Measurements from ENCODE around the gene LARGE1.

Gene LARGE1

GRCh38 chr22:33564683-33565082 is 355.6 kb downstream of the LARGE1 start:
- no peaks in the 10 kb centered on the region for H3K79me2 ChIP-seq (ENCODE audit: control insufficient read depth, insufficient read depth, low read length)
- H3K27me3 ChIP-seq (ENCODE audit: insufficient read depth, low read length, poor library complexity), result no peaks in the 10 kb centered on the region
- H4K5ac ChIP-seq (ENCODE audit: low read length), result no peak overlapping the region
- H3K4me1 ChIP-seq (ENCODE audit: control insufficient read depth, low read depth, low read length), result peaks cover 4% of the 10 kb centered on the region
- H2AK5ac ChIP-seq (ENCODE audit: low read length), result no peak overlapping the region
- H3K4me2 ChIP-seq (ENCODE audit: low read length), result no peak overlapping the region
- no peak overlapping the region for H3K4me3 ChIP-seq (ENCODE audit: low read length)
- no peak for DNase-seq
- H3K27ac ChIP-seq (ENCODE audit: low read depth, low read length), result no peak overlapping the region
- H2BK5ac ChIP-seq (ENCODE audit: low read length), result no peak overlapping the region
- H3K4ac ChIP-seq (ENCODE audit: low read depth, low read length), result no peak overlapping the region
- no peak overlapping the region for H2BK120ac ChIP-seq (ENCODE audit: low read depth, low read length)
- no peak overlapping the region for H3K18ac ChIP-seq (ENCODE audit: low read length)
- H2BK15ac ChIP-seq (replicated peaks; ENCODE audit: low read depth), result no peak overlapping the region
- no peak overlapping the region for H4K8ac ChIP-seq (ENCODE audit: low read depth, low read length)
- no CpG with 5 or more reads among the region's 6 CpGs for WGBS (ENCODE audit: extremely low coverage, insufficient coverage, low lambda C conversion rate)
- no peak overlapping the region for H3K9ac ChIP-seq (ENCODE audit: low read length)
- no peaks in the 10 kb centered on the region for H3K79me1 ChIP-seq (ENCODE audit: low read length)
- no peaks in the 10 kb centered on the region for H3K36me3 ChIP-seq (ENCODE audit: control insufficient read depth, insufficient read depth, low read length)
- H3K56ac ChIP-seq (ENCODE audit: low read length), result no peak overlapping the region
- no peak overlapping the region for H3K23ac ChIP-seq (ENCODE audit: low read length)

- H3K4me2 ChIP-seq (ENCODE audit: low read length), result no peak overlapping the region
- H3K79me2 ChIP-seq (ENCODE audit: control insufficient read depth, insufficient read depth, low read length), result no peaks in the 10 kb centered on the region
- H2BK5ac ChIP-seq (ENCODE audit: low read length), result no peak overlapping the region
- no peak overlapping the region for H3K9ac ChIP-seq (ENCODE audit: low read length)
- no peak overlapping the region for H2BK15ac ChIP-seq (replicated peaks; ENCODE audit: low read depth)
- no peak overlapping the region for H2BK120ac ChIP-seq (ENCODE audit: low read depth, low read length)
- H4K8ac ChIP-seq (ENCODE audit: low read depth, low read length), result no peak overlapping the region
- no peak overlapping the region for H3K27ac ChIP-seq (ENCODE audit: low read depth, low read length)
- no peaks in the 10 kb centered on the region for H3K36me3 ChIP-seq (ENCODE audit: control insufficient read depth, insufficient read depth, low read length)
- no peak overlapping the region for H2AK5ac ChIP-seq (ENCODE audit: low read length)
- no peak overlapping the region for H3K18ac ChIP-seq (ENCODE audit: low read length)
- no CpG with 5 or more reads among the region's 14 CpGs for WGBS (ENCODE audit: extremely low coverage, insufficient coverage, low lambda C conversion rate)
- no peak overlapping the region for H3K23ac ChIP-seq (ENCODE audit: low read length)
- H3K27me3 ChIP-seq (ENCODE audit: insufficient read depth, low read length, poor library complexity), result no peaks in the 10 kb centered on the region
- H3K4me1 ChIP-seq (ENCODE audit: control insufficient read depth, low read depth, low read length), result peaks cover 3% of the 10 kb centered on the region
- H3K4me3 ChIP-seq (ENCODE audit: low read length), result no peak overlapping the region
- H3K4ac ChIP-seq (ENCODE audit: low read depth, low read length), result no peak overlapping the region
- no peaks in the 10 kb centered on the region for H3K79me1 ChIP-seq (ENCODE audit: low read length)
- DNase-seq, result no peak
- no peak overlapping the region for H3K56ac ChIP-seq (ENCODE audit: low read length)
- H4K5ac ChIP-seq (ENCODE audit: low read length), result no peak overlapping the region
These were observed 356.9 kb downstream of the LARGE1 start for GRCh38 chr22:33563220-33563964.

GRCh38 chr22:33562501-33562900 is 357.8 kb downstream of the LARGE1 start:
- no peak for DNase-seq
- no peaks in the 10 kb centered on the region for H3K36me3 ChIP-seq (ENCODE audit: control insufficient read depth, insufficient read depth, low read length)
- no peak overlapping the region for H3K18ac ChIP-seq (ENCODE audit: low read length)
- H3K4me3 ChIP-seq (ENCODE audit: low read length), result no peak overlapping the region
- H3K9ac ChIP-seq (ENCODE audit: low read length), result no peak overlapping the region
- no peak overlapping the region for H2AK5ac ChIP-seq (ENCODE audit: low read length)
- H3K27me3 ChIP-seq (ENCODE audit: insufficient read depth, low read length, poor library complexity), result no peaks in the 10 kb centered on the region
- H3K56ac ChIP-seq (ENCODE audit: low read length), result no peak overlapping the region
- H4K8ac ChIP-seq (ENCODE audit: low read depth, low read length), result no peak overlapping the region
- no peak overlapping the region for H3K23ac ChIP-seq (ENCODE audit: low read length)
- no peaks in the 10 kb centered on the region for H3K79me1 ChIP-seq (ENCODE audit: low read length)
- H4K5ac ChIP-seq (ENCODE audit: low read length), result no peak overlapping the region
- WGBS (ENCODE audit: extremely low coverage, insufficient coverage, low lambda C conversion rate), result no CpG with 5 or more reads among the region's 6 CpGs
- no peak overlapping the region for H2BK120ac ChIP-seq (ENCODE audit: low read depth, low read length)
- H3K27ac ChIP-seq (ENCODE audit: low read depth, low read length), result no peak overlapping the region
- peaks cover 3% of the 10 kb centered on the region for H3K4me1 ChIP-seq (ENCODE audit: control insufficient read depth, low read depth, low read length)
- H3K4ac ChIP-seq (ENCODE audit: low read depth, low read length), result no peak overlapping the region
- H2BK5ac ChIP-seq (ENCODE audit: low read length), result no peak overlapping the region
- no peak overlapping the region for H2BK15ac ChIP-seq (replicated peaks; ENCODE audit: low read depth)
- H3K4me2 ChIP-seq (ENCODE audit: low read length), result no peak overlapping the region
- no peaks in the 10 kb centered on the region for H3K79me2 ChIP-seq (ENCODE audit: control insufficient read depth, insufficient read depth, low read length)

DNA sequence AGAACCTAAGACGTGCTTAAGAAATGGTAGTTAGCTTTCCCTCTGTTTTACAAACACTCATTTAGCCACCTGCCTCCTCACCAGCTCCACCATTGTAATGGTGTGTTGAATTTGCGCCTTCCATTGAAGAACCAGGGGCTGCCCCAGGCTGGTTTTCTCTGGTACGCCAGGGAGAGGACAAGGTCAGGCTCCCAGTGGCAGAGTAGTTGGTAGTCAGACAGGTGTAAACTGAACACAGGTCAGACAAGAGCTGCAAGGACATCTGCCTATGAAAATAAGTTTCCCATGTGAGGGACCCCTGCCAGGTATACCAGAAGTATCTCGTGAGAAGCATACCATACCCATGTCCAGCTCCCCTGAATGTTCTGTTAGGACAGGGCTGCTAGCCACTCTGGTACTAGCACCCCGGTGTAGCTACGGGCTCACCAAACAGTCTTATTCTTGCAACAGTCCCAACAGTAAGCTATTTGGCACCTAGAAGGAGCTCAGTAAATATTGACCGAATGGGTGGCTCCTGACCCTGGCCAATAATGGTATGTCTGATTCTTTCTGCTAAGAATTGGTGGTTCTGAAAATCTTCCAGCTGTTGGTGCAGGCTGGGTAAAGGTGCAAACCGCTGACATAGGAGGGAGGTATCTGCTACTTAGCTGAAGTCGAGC is 359.0 kb downstream of the LARGE1 start:
- Histone ChIP-seq H2AK5ac (ENCODE audit: low read length) (no peak overlapping the region), H3K79me1 (ENCODE audit: low read length) (no peaks in the 10 kb centered on the region), H2BK120ac (ENCODE audit: low read depth, low read length) (no peak overlapping the region), H3K4ac (ENCODE audit: low read depth, low read length) (no peak overlapping the region), H3K27me3 (ENCODE audit: insufficient read depth, low read length, poor library complexity) (no peaks in the 10 kb centered on the region), H3K23ac (ENCODE audit: low read length) (no peak overlapping the region), H3K36me3 (ENCODE audit: control insufficient read depth, insufficient read depth, low read length) (no peaks in the 10 kb centered on the region), H2BK5ac (ENCODE audit: low read length) (no peak overlapping the region), H3K27ac (ENCODE audit: low read depth, low read length) (no peak overlapping the region), H3K18ac (ENCODE audit: low read length) (no peak overlapping the region), H4K5ac (ENCODE audit: low read length) (no peak overlapping the region), H4K8ac (ENCODE audit: low read depth, low read length) (no peak overlapping the region), H3K79me2 (ENCODE audit: control insufficient read depth, insufficient read depth, low read length) (no peaks in the 10 kb centered on the region), H3K4me3 (ENCODE audit: low read length) (no peak overlapping the region), H3K56ac (ENCODE audit: low read length) (no peak overlapping the region), H2BK15ac (replicated peaks; ENCODE audit: low read depth) (no peak overlapping the region), H3K4me2 (ENCODE audit: low read length) (no peak overlapping the region), H3K9ac (ENCODE audit: low read length) (no peak overlapping the region), H3K4me1 (ENCODE audit: control insufficient read depth, low read depth, low read length) (peaks cover 3% of the 10 kb centered on the region)
- DNase-seq, result no peak
- WGBS (ENCODE audit: extremely low coverage, insufficient coverage, low lambda C conversion rate), result no CpG with 5 or more reads among the region's 9 CpGs

GRCh38 chr22:33557836-33558235 is 362.4 kb downstream of the LARGE1 start:
- Histone ChIP-seq H3K27me3 (ENCODE audit: insufficient read depth, low read length, poor library complexity) (no peaks in the 10 kb centered on the region), H2BK15ac (replicated peaks; ENCODE audit: low read depth) (no peak overlapping the region), H3K23ac (ENCODE audit: low read length) (no peak overlapping the region), H2BK120ac (ENCODE audit: low read depth, low read length) (no peak overlapping the region), H3K4me1 (ENCODE audit: control insufficient read depth, low read depth, low read length) (no peaks in the 10 kb centered on the region), H3K56ac (ENCODE audit: low read length) (no peak overlapping the region), H3K9ac (ENCODE audit: low read length) (no peak overlapping the region), H2BK5ac (ENCODE audit: low read length) (no peak overlapping the region), H3K4me3 (ENCODE audit: low read length) (no peak overlapping the region), H3K79me1 (ENCODE audit: low read length) (no peaks in the 10 kb centered on the region), H2AK5ac (ENCODE audit: low read length) (no peak overlapping the region), H3K4me2 (ENCODE audit: low read length) (no peak overlapping the region), H3K79me2 (ENCODE audit: control insufficient read depth, insufficient read depth, low read length) (no peaks in the 10 kb centered on the region), H4K5ac (ENCODE audit: low read length) (no peak overlapping the region), H3K4ac (ENCODE audit: low read depth, low read length) (no peak overlapping the region), H3K18ac (ENCODE audit: low read length) (no peak overlapping the region), H4K8ac (ENCODE audit: low read depth, low read length) (no peak overlapping the region), H3K27ac (ENCODE audit: low read depth, low read length) (no peak overlapping the region), H3K36me3 (ENCODE audit: control insufficient read depth, insufficient read depth, low read length) (no peaks in the 10 kb centered on the region)
- DNase-seq, result no peak
- no CpG with 5 or more reads among the region's 7 CpGs for WGBS (ENCODE audit: extremely low coverage, insufficient coverage, low lambda C conversion rate)
